GM19099 (cell line): ENCODE results near the gene PLXND1.

Source experiments
- POLR2A ChIP-seq: IDR thresholded peaks from 3 replicates; pipeline ENCODE4 v1.6.1; 2011; ENCODE audit warnings: low read depth; ENCODE audit not compliant: insufficient read length; ENCODE audit errors: extremely low read depth

PLXND1 gene

DNA sequence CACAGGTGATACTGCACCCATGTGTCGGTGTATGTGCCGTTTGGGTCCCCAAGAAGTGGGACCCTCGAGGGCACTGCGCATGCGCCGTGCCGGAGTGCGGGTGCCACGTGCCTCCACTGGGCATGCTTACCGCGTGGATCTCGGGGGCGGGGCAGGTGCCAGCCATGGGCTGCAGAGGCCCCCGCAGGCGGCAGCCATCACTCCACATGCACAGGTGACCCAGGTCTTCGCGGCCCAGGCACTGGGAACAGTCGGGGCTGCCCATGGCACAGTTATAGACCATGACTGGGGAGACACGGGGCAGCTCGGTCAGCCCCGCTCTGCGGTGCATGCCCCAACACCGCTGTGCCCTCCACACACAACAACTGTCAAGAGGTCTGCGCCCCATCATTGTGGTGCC, 32.3 kb downstream of the PLXND1 start:
- no peak for TF ChIP-seq POLR2A

DNA sequence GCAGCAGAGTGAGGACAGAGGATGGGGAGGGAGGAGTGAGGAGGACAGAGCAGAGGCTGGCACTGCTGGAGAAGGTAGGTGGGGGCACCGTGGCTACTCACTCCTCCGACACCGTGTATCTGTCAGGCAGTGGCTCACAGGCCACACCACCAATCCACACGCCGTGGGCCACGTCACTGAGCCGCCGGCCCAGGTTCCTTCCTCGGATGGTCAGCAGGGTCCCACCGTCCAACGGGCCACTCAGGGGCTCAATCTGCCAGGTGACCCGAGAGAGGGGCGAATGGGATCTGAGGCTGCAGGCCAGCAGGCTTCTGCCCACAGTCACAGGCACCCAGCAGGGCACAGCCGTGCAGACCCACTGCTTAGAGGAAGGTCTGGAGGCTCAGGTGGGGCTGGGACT, 33.0 kb downstream of the PLXND1 start:
- TF ChIP-seq POLR2A: no peak

- no peak for TF ChIP-seq POLR2A
These were observed 33.9 kb downstream of the PLXND1 start for GRCh38 chr3:129572603-129573002.

DNA sequence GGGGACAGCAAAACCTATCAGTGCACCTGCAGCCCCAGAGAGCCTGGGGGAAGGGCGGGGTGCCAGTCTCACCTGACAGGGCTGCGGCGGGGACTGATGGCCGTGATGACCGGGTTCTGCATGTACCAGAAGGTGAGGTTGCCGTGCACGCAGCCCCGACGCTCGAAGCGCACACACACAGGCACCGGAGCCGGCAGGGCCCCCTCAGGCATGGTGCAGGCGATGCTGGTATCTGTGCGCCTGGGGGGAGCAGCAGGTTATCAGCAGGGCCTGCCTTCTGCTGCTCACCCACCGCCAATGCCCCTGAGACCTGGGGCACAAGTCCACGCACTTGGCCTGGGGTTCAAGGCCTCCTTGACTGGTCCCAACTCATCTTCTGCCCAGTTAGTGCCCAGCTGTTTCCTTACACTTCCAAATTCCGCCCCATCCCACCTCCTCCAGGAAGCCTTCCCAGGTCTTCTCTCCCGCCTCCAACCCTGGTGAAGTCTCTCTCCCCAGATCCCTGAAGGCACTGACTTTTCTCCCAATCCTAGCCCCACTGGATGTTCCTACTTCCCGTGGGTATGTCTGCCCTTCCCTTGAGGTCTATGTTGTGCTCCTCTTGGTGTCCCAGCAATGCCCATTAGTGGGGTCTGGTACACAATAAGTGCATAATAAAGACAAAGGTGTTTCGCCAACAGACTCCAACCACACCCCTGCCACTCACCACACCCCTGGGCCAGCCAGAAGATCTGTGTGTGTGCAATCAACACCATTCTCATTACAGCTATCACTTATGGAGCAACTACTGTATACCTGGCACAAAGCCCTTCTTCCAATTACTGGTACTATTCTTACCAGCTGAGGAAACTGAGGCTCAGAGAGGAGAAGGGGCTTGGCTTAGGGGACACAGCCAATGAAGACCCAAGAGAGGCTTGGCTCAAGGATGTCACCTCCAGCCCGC, 34.6 kb downstream of the PLXND1 start:
- no peak for TF ChIP-seq POLR2A

- no peak for TF ChIP-seq POLR2A
These were observed 36.6 kb downstream of the PLXND1 start for GRCh38 chr3:129569856-129570255.

DNA sequence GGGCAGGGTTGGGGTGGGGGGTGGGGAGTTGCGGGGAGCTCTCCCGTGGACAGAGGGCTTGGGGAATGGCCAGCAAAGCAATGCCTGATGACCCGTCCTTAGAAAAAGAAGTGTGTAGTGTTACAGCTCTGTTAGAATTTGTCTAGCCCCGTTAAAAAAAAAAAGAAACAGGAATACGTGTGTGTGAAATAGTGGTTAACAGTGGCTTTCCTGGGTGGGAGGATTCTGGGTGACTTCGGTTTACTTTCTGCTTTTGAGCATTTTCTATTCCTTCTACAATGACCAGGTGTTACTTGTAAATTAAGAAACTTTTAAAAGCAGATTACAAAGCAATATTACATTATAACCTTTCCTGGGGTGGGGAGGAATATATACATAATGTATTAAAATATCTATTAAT, 38.5 kb downstream of the PLXND1 start:
- TF ChIP-seq POLR2A: no peak

DNA sequence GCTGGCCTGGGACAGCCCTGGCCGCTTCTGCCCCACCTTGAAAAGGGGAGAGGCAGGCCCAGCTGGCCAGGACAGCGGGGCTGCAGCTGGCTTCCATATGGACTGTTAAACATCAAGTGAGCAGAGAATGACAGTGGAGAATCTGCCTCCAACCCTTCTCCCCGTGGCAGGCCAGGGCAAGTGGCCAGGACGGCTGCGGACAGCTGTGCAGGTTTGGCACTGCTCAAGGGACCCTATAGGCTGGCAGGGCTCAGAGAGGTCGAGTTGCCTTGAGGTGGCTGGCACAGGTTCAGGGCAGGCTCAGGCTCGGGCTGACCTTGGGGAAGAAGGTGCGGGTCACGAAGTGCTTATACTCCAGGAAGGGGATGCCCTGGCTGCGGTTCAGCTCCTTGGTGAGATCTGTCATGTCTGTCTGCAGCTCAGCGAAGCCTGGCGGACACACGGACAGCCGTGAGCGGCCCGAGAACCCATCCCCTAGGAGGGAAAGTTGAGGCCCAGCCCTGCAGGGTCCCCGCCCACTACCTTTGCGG, 39.2 kb downstream of the PLXND1 start:
- TF ChIP-seq POLR2A: no peak

DNA sequence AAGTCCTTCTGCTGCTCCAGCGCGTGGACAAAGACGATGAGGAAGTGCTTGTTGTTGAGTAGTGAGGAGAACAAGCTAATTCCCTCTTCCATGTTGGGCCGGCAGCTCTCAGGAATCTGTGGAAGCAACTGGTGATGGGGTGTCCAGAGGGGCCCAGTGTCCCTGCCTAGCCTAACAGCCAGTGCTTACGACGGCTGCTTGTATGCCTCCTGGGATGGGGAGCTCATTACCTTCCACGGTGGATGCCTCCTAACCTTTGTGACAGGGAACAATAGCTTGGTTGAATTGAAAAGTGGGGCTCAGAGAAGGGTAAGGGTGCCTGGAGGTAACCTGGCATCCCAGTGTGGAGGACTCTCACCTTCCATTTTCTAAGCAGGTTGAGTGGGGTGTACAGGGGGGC, 40.6 kb downstream of the PLXND1 start:
- TF ChIP-seq POLR2A: no peak

DNA sequence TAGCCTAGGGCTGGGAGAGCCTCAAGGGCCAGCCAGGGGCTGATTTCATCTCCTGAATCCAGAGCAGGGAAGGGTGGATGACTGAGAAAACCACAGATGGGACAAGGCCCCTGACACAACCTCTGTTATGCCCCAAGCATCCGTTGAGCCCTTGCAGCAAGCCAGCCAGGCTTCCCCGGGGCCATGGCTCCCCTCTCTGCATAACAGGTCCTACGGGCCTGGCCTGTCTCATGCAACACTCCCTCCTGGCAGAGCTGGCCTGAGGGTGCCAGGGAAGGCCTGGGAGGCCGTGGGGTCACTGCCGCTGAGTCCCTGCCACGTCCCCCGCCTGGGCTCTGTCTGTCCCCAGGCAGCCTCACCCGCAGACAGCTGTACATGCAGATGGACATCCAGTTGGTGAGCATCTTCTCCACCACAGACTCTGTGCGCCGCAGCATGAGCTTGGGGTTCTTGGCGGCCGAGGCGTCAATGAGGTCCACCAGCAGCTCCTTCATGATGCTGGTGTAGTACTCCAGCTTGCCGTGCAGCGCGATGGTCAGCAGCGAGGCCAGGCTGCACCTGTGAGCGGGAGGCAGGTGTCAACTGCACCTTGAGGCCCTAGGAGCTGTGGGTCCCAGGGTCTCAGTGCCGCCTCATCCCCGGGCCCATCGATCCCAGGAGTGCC, 41.4 kb downstream of the PLXND1 start:
- TF ChIP-seq POLR2A: no peak

DNA sequence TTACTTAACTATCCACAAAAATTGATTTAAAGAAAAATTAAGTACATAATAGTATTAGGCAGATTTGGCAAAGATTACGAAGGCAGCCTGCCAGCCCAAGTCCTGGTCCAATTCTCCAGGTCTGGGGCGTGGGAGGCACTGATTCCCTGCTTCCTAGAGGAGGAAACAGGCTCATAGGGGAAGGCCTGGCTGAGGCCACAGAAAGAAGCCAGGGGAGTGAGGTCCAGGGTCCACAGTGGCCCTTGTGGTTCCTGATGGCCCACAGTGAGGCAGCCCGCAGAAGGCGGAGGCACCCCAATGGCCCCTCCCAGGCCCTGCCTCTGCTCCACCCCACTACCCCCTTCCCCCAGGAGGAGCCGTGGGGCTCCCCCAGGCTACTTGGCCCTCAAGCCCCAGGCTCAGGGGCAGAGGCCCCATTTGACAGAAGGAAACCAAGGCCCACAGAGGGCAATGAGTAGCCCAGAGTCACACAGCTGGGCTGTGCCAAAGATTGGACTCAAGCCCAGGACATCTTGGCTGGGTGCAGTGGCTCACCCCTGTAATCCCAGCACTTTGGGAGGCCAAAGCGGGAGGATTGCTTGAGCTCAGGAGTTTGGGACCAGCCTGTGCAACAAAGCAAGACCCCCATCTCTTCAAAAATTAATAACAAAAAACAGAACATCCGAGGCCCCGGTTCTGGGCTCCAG, 42.5 kb downstream of the PLXND1 start:
- TF ChIP-seq POLR2A: no peak

DNA sequence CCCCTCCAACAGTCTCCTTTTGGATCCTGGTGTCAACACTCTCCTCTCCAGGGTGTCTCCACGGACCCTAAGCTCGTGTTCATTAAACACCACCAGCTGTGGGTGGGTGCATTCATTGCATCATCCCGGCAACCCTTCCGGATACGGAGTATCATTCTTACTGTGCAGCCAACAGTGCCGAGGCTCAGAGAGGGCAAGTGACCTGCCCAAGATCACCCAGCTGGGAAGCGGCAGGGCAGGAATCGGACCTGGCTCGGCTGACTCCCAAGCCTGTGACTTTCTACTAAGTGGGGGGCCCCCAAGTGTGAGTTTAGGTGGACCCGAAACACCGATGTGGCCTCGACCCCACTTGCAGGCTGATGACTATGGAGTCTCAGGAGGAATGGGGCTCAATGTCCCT, 43.1 kb downstream of the PLXND1 start:
- no peak for TF ChIP-seq POLR2A

DNA sequence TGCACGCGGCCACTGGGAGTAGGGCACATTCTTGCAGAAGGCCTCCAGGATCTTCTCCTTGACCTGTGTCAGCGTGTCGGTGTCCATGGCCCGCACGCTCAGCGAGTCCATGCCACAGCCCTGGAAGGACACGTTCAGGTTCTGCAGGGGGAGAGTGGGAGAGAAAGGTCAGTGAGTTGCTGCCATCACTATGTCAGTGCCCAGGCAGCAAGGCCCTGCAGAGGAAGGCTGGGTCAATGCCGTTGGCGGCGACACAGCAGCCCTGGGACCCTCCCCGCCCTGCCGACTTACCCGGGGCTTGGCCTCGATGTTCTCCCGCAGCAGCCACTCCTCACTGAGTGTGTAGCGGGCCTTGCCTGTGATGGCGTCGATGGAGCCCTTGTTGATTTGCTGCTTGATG, 43.7 kb downstream of the PLXND1 start:
- no peak for TF ChIP-seq POLR2A

DNA sequence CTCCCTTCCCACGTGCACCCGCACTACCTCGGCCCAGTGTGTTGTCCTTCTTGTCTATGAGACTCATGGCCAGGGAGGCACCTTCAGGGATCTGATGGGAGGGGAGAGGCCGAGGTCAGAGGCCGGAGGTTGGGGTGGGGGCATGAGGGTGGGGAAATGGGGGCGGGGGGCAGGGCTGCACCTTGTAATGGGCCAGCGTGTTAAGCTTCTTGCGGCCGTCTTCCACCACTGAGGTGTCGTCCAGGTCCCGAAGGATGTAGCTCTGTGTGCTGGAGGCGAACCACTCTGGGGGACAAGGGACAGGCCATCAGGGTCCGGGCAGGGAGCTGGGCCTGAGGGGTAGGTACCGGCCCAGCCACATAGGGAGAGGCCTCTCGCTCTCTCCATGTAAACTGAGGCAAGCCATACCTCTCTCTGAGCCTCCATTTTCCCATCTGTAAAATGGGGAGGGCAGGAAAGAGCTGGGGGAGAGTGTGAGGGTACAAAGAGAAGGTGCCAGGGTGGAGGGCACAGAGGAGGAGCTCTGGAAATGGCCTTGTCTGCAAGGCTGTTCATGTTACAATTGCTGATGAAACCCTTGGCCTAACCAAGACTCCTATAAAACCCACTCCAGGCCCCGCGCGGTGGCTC, 44.7 kb downstream of the PLXND1 start:
- TF ChIP-seq POLR2A: no peak

GRCh38 chr3:129560911-129561594, 45.4 kb downstream of the PLXND1 start:
- no peak for TF ChIP-seq POLR2A
